H1 (cell line): ENCODE results near the gene KIF5A. TPM values are rescaled to one million over a fixed set of nuclear protein-coding genes. Genes with fewer than 3 reads are reported as not detected.
"Not testable (repeated sequence)": the region's sequence is repeated elsewhere in the genome, so short reads cannot be mapped to it uniquely, and the experiment has no call there.

Source experiments
- CTCF ChIA-PET: fragments of 300-600 bp; sonication (Branson Sonifier 250); formaldehyde crosslinking; loops from one replicate; lab custom pipeline; 2021; ENCODE audit not compliant: partially characterized antibody; lab: Charles Lee
- POLR2A ChIA-PET: fragments of 300-600 bp; sonication (Branson Sonifier 250); formaldehyde crosslinking; loops from one replicate; lab custom pipeline; 2021; ENCODE audit warnings: inconsistent platforms; ENCODE audit not compliant: partially characterized antibody; lab: Charles Lee
- DNase-seq, 2 experiments: peaks; one replicate each; pipeline versions ENCODE4 v3.0.0 to v3.0.0-alpha.2; 2010 to 2022; ENCODE audit warnings: low spot score in 2 of 2, low read depth in 1 of 2, mixed read lengths in 1 of 2
- FAIRE-seq: peaks from 2 replicates; lab custom pipeline; 2011; peaks lifted over from hg19 to GRCh38; lab: Jason Lieb, UNC
- H2AFZ ChIP-seq: 2 replicates; pipeline ENCODE4 v1.8.1; 2012; ENCODE audit warnings: low read length, inconsistent platforms
- H2AK5ac ChIP-seq: 2 replicates; pipeline ENCODE4 v1.6.1; 2013; ENCODE audit warnings: low read depth, low read length
- H2BK120ac ChIP-seq: replicated peaks from 2 replicates; pipeline ENCODE3; 2013; ENCODE audit warnings: low read depth, low read length, inconsistent platforms
- H2BK12ac ChIP-seq: 2 replicates; pipeline ENCODE4 v1.6.1; 2013; ENCODE audit warnings: low read depth, low read length
- H2BK15ac ChIP-seq: 2 replicates; pipeline ENCODE4 v1.6.1; 2013; ENCODE audit warnings: low read length
- H2BK20ac ChIP-seq: 2 replicates; pipeline ENCODE4 v1.6.1; 2013; ENCODE audit warnings: low read length
- H2BK5ac ChIP-seq: 2 replicates; pipeline ENCODE4 v1.6.1; 2013; ENCODE audit warnings: low read depth, low read length
- H3K14ac ChIP-seq: 2 replicates; pipeline ENCODE4 v1.6.1; 2013; ENCODE audit warnings: inconsistent platforms; ENCODE audit not compliant: insufficient read length
- H3K18ac ChIP-seq: 2 replicates; pipeline ENCODE4 v1.6.1; 2013; ENCODE audit warnings: low read length; ENCODE audit errors: extremely low read depth
- H3K23ac ChIP-seq: 2 replicates; pipeline ENCODE4 v1.6.1; 2013; ENCODE audit warnings: inconsistent platforms; ENCODE audit not compliant: insufficient read length
- H3K23me2 ChIP-seq: 2 replicates; pipeline ENCODE4 v1.6.1; 2013; ENCODE audit warnings: low read depth, low read length
- H3K27ac ChIP-seq: 2 replicates; pipeline ENCODE4 v1.6.1; 2011; ENCODE audit warnings: low read depth, low read length, inconsistent platforms
- H3K27me3 ChIP-seq, 4 experiments: replicated peaks in 1 of 4; 1 replicate in 1 of 4; 2 replicates in 3 of 4; pipeline versions ENCODE4 v1.6.1 to v1.8.1; 2011 to 2013; ENCODE audit warnings: low read length in 3 of 4, mild to moderate bottlenecking in 3 of 4, inconsistent platforms in 2 of 4, mixed read lengths in 2 of 4, moderate library complexity in 1 of 4; ENCODE audit not compliant: control insufficient read depth in 3 of 4, insufficient read depth in 3 of 4; ENCODE audit errors: extremely low read depth in 1 of 4
- H3K36me3 ChIP-seq, 4 experiments: 2 replicates each; pipeline versions ENCODE4 v1.6.1 to v1.8.1; 2011 to 2013; ENCODE audit warnings: mild to moderate bottlenecking in 4 of 4, low read length in 3 of 4, moderate library complexity in 2 of 4, control low read depth in 1 of 4, inconsistent platforms in 1 of 4; ENCODE audit not compliant: insufficient read depth in 4 of 4, control insufficient read depth in 2 of 4
- H3K4ac ChIP-seq: replicated peaks from 2 replicates; pipeline ENCODE3; 2013; ENCODE audit warnings: low read length, low read depth, mixed read lengths, inconsistent platforms; ENCODE audit not compliant: insufficient read length
- H3K4me1 ChIP-seq, 4 experiments: replicated peaks in 1 of 4; 1 replicate in 1 of 4; 2 replicates in 3 of 4; pipeline versions ENCODE4 v1.6.1 to v1.8.1; 2011 to 2013; ENCODE audit warnings: low read length in 3 of 4, inconsistent platforms in 2 of 4, mixed read lengths in 1 of 4; ENCODE audit not compliant: insufficient read depth in 4 of 4, control insufficient read depth in 3 of 4
- H3K4me2 ChIP-seq, 2 experiments: 2 replicates each; pipeline versions ENCODE4 v1.6.1 to v1.8.1; 2011 to 2013; ENCODE audit warnings: low read depth in 2 of 2, low read length in 2 of 2, control low read depth in 1 of 2, inconsistent platforms in 1 of 2, mild to moderate bottlenecking in 1 of 2; ENCODE audit not compliant: insufficient read depth in 1 of 2
- H3K4me3 ChIP-seq, 4 experiments: fragments of 200-600, 300-600 bp in 1 of 4; sonication (generic), shearing (Covaris generic), sonication (Bioruptor Twin) in 1 of 4; 2 replicates each; pipeline versions ENCODE4 v1.5.1 to v1.8.1; 2011 to 2016; ENCODE audit warnings: low read length in 4 of 4, low read depth in 3 of 4, control low read depth in 2 of 4, inconsistent platforms in 2 of 4, mild to moderate bottlenecking in 2 of 4, mixed read lengths in 1 of 4, moderate library complexity in 1 of 4; ENCODE audit not compliant: insufficient read depth in 2 of 4; ENCODE audit errors: extremely low read depth in 1 of 4
- H3K56ac ChIP-seq: replicated peaks from 2 replicates; pipeline ENCODE3; 2013; ENCODE audit warnings: low read depth, mild to moderate bottlenecking, mixed read lengths, low read length, inconsistent platforms; ENCODE audit not compliant: insufficient read length
- H3K79me1 ChIP-seq: 2 replicates; pipeline ENCODE4 v1.6.1; 2013; ENCODE audit warnings: low read depth, low read length, control low read depth
- H3K79me2 ChIP-seq, 2 experiments: 2 replicates each; pipeline versions ENCODE4 v1.6.1 to v1.8.1; 2012 to 2013; ENCODE audit warnings: low read length in 2 of 2, mild to moderate bottlenecking in 2 of 2, inconsistent platforms in 1 of 2; ENCODE audit not compliant: insufficient read depth in 2 of 2, control insufficient read depth in 1 of 2
- H3K9ac ChIP-seq, 4 experiments: replicated peaks in 1 of 4; 1 replicate in 1 of 4; 2 replicates in 3 of 4; pipeline versions ENCODE4 v1.6.1 to v1.8.1; 2011 to 2013; ENCODE audit warnings: low read depth in 3 of 4, low read length in 3 of 4, control low read depth in 2 of 4, mild to moderate bottlenecking in 2 of 4, moderate library complexity in 2 of 4, inconsistent platforms in 1 of 4; ENCODE audit errors: extremely low read depth in 1 of 4
- H3K9me3 ChIP-seq, 2 experiments: 2 replicates each; pipeline versions ENCODE4 v1.6.1 to v1.8.1; 2012 to 2013; ENCODE audit warnings: mild to moderate bottlenecking in 2 of 2, moderate library complexity in 2 of 2, control low read depth in 1 of 2, inconsistent platforms in 1 of 2, low read depth in 1 of 2, low read length in 1 of 2, mixed read lengths in 1 of 2; ENCODE audit not compliant: insufficient read depth in 2 of 2
- H4K20me1 ChIP-seq, 2 experiments: replicated peaks in 1 of 2; 2 replicates each; pipeline versions ENCODE3 to v1.8.1; 2011 to 2013; ENCODE audit warnings: inconsistent platforms in 2 of 2, low read length in 2 of 2, mild to moderate bottlenecking in 1 of 2; ENCODE audit not compliant: insufficient read depth in 2 of 2, control insufficient read depth in 1 of 2
- H4K5ac ChIP-seq: 2 replicates; pipeline ENCODE4 v1.6.1; 2013; ENCODE audit warnings: low read length, low read depth, mixed read lengths, inconsistent platforms; ENCODE audit not compliant: insufficient read length
- H4K8ac ChIP-seq: 2 replicates; pipeline ENCODE4 v1.8.0; 2013; ENCODE audit warnings: mild to moderate bottlenecking, moderate library complexity, low read length, inconsistent platforms; ENCODE audit not compliant: insufficient read depth; ENCODE audit errors: extremely low read depth
- H4K91ac ChIP-seq: replicated peaks from 2 replicates; pipeline ENCODE3; 2013; ENCODE audit warnings: low read length, mixed read lengths, inconsistent platforms; ENCODE audit not compliant: insufficient read length
- WGBS, 2 experiments: shearing (Covaris generic) in 1 of 2; methylation state at CpG; one replicate each; pipeline versions ENCODE4 v1.1.6 to v1.1.7; 2013 to 2015; ENCODE audit warnings: low lambda C conversion rate in 2 of 2, mixed read lengths in 2 of 2, inconsistent platforms in 1 of 2, low coverage in 1 of 2, missing lambda C conversion rate in 1 of 2; ENCODE audit not compliant: insufficient replicate concordance in 2 of 2, insufficient coverage in 1 of 2, insufficient read length in 1 of 2; ENCODE audit errors: extremely low coverage in 1 of 2, missing lambda C conversion rate in 1 of 2; 5-methylcytosine and 5-hydroxymethylcytosine counted together
- polyA plus RNA-seq, 7 experiments: library from polyadenylated mRNA; depleted of rRNA in 3 of 7; stranded (reverse) in 5 of 7; unstranded in 2 of 7; fragments of >200 nt in 5 of 7; fragments of 200-250 nt in 2 of 7; gene quantifications; 1 replicate in 5 of 7; 2 replicates in 1 of 7; 4 replicates in 1 of 7; pipeline versions ENCODE4 v1.2.1 to v1.2.3, GENCODE V29; 2011 to 2013; ENCODE audit warnings: missing spikeins in 2 of 7, mixed read lengths in 2 of 7
- total RNA-seq: library from RNA; stranded (reverse); fragmentation: NEBNext Ultra II Directional; extraction: Animal tissue kit (Norgen Biotek cat#: 25700); gene quantifications from 2 replicates; pipeline ENCODE4 v1.2.1, GENCODE V29; 2021

The KIF5A gene
- total and polyA plus RNA-seq, 2 of the 8 experiments (the other 6 are each of a cell fraction or from before 2014, with no cell fraction given) = 10.7 to 21.9 TPM

DNA sequence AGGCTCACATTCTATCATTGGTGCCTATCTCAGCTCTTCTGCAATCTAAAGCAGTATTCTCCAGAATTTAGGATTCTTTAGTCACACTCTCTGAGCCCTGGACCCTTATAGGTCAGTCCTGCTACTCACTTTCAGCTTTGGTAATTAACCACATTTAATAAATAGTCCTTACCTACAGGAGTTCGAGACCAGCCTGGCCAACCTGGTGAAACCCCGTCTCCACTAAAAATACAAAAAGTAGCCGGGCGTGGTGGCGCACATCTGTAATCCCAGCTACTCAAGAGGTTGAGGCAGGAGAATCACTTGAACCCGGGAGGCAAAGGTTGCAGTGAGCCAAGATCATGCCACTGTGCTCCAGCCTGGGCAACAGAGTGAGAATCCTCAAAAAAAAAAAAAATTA is 36.2 kb upstream of the KIF5A start:
- not testable (repeated sequence) for H3K18ac ChIP-seq, H3K23ac ChIP-seq, H4K91ac ChIP-seq, DNase-seq, H3K56ac ChIP-seq, H2BK120ac ChIP-seq, H2BK20ac ChIP-seq, H2BK12ac ChIP-seq, H3K9ac ChIP-seq, H2AFZ ChIP-seq, H3K9me3 ChIP-seq, H2BK15ac ChIP-seq, H3K27ac ChIP-seq, H3K4me2 ChIP-seq, H3K4ac ChIP-seq, FAIRE-seq, H3K27me3 ChIP-seq, H2BK5ac ChIP-seq, H3K79me1 ChIP-seq, H3K14ac ChIP-seq, H3K23me2 ChIP-seq, H2AK5ac ChIP-seq, H3K4me1 ChIP-seq, H3K4me3 ChIP-seq, H4K5ac ChIP-seq, H4K8ac ChIP-seq
- POLR2A ChIA-PET = interaction anchor here (0.5 to 3.7 kb wide), 3 partner anchors 10 to 206 kb away, joined by 3 to 25 read pairs (median 9); partner anchors contain the start of gene MBD6
- H3K79me2 ChIP-seq = peaks cover 0 to 10% of the 10 kb centered on the region in 2 experiments; a peak in 2 of 4 replicates
- WGBS, 2 experiments = 97% methylated on average over 6 of the region's 6 CpGs; no CpG with 5 or more reads in 1 of the 2 experiments
- H4K20me1 ChIP-seq = peaks cover 4 to 14% of the 10 kb centered on the region in 2 experiments
- H3K36me3 ChIP-seq = peaks cover 57 to 95% (median 77%) of the 10 kb centered on the region in 4 experiments
- CTCF ChIA-PET = interaction anchor here (0.6 to 0.9 kb wide), 4 partner anchors 26 to 884 kb away, joined by 3 to 4 read pairs (median 3); partner anchors contain the start of genes BAZ2A and MARS1

DNA sequence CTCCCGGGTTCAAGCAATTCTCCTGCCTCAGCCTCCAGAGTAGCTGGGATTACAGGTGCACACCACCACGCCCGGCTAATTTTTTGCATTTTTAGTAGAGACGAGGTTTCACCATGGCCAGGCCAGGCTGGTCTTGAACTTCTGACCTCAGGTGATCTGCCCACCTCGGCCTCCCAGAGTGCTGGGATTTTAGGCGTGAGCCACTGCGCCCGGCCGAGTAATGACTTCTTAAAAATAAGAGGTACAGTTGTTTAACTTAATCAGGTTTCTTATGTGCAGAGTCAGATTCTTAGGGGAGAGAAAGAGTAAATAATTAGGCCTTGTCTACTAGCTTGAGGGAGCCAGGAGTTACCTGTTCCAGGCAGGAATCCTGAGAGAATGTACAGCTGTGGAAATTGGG is 35.6 kb upstream of the KIF5A start:
- POLR2A ChIA-PET = interaction anchor here (0.5 to 3.7 kb wide), 4 partner anchors 10 to 288 kb away, joined by 3 to 25 read pairs (median 6); partner anchors contain the start of gene MBD6
- not testable (repeated sequence) for H4K5ac ChIP-seq

More for the DNA sequence above, 35.6 kb upstream of the KIF5A start:
- H4K20me1 ChIP-seq = peaks cover 7 to 16% of the 10 kb centered on the region in 2 experiments
- peaks cover 0 to 14% of the 10 kb centered on the region in 2 experiments; a peak in 2 of 4 replicates for H3K79me2 ChIP-seq
- H4K91ac ChIP-seq, H2BK15ac ChIP-seq, H3K9ac ChIP-seq, H3K4me1 ChIP-seq, H3K4ac ChIP-seq, FAIRE-seq, H3K56ac ChIP-seq, H3K79me1 ChIP-seq, H3K18ac ChIP-seq, H3K27ac ChIP-seq, H2BK5ac ChIP-seq, H3K4me2 ChIP-seq, H2BK20ac ChIP-seq, H3K27me3 ChIP-seq, H2AK5ac ChIP-seq, H4K8ac ChIP-seq, H2BK120ac ChIP-seq, H3K23me2 ChIP-seq, H2BK12ac ChIP-seq, H3K9me3 ChIP-seq, H2AFZ ChIP-seq, H3K14ac ChIP-seq, H3K4me3 ChIP-seq, DNase-seq, H3K23ac ChIP-seq: not testable (repeated sequence)
- 97% methylated on average over 9 of the region's 9 CpGs; no CpG with 5 or more reads in 1 of the 2 experiments for WGBS, 2 experiments
- peaks cover 54 to 93% (median 73%) of the 10 kb centered on the region in 4 experiments for H3K36me3 ChIP-seq
- CTCF ChIA-PET = interaction anchor here (0.6 to 1.2 kb wide), 5 partner anchors 9 to 1168 kb away, joined by 3 to 6 read pairs (median 3); partner anchors contain the start of gene MARS1
